Measurements from ENCODE around the gene BRAT1. TPM values are rescaled to one million over a fixed set of nuclear protein-coding genes. Genes with fewer than 3 reads are reported as not detected.

Gene BRAT1
- polyA plus RNA-seq, 4 donors, result 22.8 to 44.1 (median 36.6) TPM

DNA sequence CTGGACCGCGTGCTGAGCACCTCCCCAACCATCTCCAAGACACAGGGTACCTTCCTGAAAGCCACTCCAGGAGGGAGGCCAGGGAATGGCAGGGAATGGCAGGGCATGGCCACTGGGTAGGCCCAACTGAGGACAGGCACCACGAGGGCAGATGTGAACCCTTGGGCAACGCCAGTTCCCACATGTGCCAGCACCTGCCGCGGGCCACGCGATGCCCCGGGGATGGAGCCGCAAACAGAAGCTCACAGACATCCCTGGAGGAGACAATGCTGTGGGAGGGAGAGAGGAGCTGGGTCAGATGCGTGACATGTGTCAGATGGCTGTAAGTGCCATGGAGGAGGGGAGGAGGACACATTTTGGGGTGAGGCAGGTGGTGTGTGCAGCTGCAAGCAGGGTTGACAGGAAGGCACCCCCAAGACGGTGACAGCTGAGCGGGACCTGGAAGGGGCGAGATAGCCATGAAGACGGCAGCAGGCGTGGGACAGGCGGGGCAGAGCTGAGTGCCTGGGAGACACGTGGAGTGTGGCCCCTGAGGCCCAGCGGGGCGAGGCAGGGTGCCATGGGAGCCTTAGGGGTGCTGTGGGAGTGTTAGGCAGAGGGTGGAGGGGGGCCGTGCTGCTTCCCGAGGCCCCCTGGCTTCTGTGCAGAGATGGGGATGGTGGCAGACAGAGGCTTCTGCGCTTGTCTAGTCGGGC, 31.1 kb upstream of the BRAT1 start:
- no peak for DNase-seq (ENCODE audit: low read depth in 4 of 4, low spot score in 2 of 4)

DNA sequence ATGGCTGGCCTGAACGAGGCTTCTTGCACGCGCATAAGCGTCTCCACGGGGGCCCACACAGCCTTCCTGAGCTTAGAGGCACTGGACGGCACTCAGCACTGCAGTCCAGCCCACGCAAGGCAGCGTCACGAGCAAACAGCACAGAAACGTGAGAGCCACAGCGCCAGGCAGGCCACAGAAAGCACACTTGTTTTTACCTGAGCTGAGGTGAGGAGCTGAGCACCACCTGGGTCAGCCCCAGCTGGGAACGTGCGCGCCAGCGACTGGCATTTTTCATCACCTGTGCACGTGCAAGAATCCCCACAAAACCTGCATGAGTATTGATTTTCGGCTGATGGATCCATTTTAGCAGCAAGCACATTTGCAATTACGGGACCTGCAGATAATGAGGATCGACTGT, 30.1 kb upstream of the BRAT1 start:
- no peak for DNase-seq (ENCODE audit: low read depth in 4 of 4, low spot score in 2 of 4)

DNA sequence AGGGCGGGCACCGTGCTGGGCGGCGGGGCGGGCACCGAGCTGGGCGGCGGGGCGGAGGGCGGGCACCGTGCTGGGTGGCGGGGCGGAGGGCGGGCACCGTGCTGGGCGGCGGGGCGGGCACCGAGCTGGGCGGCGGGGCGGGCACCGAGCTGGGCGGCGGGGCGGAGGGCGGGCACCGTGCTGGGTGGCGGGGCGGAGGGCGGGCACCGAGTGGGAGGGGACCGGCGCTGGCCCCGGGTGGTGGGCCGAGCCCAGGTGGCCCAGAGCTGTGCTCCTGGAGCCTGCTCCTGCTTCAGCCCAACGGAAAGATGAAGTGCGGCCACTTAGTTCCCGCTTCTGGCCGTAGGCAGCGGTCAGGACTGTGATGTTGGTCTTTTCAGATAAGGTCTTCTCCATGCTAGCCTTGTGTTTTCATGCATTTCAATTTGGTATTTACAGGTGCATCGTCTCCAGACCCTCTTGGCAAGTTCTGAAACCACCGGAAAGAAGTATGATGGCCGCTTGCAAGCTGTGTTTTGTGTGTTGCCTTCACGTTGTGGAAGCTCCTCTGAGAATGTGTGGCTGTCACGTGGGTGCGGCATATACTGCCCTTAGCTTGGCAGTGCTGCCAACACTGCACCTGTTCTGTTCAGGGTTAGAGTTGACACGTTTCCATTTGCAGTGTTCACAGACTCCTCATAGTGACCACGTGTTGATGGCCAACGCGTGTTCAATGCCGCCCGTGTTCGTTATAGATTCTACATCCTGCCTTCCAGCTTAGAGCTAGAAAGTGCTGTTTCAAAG, 28.7 kb upstream of the BRAT1 start:
- DNase-seq (ENCODE audit: low read depth in 4 of 4, low spot score in 2 of 4), result no peak

DNA sequence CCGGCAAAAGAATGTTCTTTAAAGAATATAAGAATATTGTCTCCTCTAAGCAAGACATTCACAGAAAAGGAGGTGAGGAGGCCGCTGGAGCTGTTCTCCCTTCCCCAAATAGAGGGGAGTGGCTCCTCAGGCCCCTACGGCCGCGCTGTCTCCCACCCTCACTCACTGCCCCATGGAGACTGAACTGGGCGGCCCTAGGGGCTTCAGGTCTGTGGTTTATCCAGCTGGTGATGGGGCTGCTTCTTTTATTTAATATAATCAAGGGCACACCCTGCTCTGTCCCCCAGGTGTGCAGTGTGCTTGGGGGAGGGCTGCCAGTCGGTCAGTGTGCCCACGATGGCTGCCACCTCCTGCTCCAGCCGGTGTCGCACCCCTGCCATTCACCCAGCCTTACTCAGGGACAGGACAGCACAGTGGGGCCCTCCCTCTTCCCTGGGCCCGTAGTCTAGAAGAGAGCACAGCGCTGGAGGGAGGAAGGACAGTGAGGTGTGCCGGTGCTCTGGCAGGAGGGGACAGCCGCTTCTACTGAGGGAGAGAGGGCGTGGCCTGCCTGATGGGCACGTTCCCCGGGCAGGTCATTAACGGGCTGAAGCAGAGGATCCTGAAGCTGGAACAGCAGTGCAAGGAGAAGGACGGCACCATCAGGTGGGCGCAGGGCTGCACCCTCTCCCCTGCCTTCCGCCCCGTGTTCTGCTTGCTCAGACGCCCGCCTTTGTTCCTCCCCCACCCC, 26.8 kb upstream of the BRAT1 start:
- no peak for DNase-seq (ENCODE audit: low read depth in 4 of 4, low spot score in 2 of 4)

DNA sequence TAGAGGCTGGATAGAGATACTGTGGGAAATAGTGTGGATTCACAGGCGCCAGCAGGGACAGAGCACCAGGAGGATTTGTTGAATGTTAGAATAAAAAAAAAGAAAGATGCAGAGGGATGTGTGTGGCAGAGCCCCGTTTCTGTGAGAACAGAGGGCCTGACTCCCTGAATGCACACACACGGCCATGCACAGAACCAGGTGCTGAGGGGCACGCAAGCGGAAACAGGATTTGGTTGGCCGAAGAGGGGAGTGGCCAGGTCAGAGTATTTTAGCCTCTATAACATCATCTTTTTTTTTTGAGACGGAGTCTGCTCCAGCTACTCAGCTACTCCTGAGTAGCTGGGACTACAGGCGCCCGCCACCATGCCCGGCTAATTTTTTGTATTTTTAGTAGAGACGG, 25.3 kb upstream of the BRAT1 start:
- no peak for DNase-seq (ENCODE audit: low read depth in 4 of 4, low spot score in 2 of 4)

DNA sequence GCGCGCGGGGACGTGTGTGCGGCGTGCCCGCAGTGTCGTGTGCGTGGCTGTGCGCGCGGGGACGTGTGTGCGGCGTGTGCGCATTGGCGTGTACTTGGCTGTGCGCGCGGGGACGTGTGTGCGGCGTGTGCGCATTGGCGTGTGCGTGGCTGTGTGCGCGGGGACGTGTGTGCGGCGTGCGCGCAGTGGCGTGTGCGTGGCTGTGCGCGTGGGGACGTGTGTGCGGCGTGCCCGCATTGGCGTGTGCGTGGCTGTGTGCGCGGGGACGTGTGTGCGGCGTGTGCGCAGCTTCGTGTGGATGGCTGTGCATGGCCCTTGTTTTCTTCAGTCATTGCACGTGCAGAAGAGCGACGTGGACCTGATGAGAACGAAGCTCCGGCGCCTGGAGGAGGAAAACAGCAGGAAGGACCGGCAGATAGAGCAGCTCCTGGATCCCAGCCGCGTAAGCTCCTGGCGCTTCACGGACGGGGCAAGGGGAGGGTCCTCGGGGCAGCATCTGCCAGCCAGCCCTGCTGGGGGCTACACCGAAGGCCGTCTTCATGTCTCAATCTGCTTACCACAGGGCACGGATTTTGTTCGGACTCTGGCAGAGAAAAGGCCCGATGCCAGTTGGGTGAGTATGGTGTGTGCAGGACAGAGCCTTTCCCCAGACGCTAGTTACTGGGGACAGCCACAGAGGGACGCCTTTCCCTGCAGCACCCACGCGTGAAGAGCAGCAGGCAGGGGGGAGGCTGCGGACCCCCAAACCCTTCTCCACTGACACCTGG, 22.8 kb upstream of the BRAT1 start:
- no peak for DNase-seq (ENCODE audit: low read depth in 4 of 4, low spot score in 2 of 4)

- no peak for DNase-seq (ENCODE audit: low read depth in 4 of 4, low spot score in 2 of 4)
Observed at GRCh38 chr7:2576742-2577491, 21.6 kb upstream of the BRAT1 start.

- DNase-seq (ENCODE audit: low read depth in 4 of 4, low spot score in 2 of 4), result no peak
Observed at GRCh38 chr7:2575733-2576340, 20.5 kb upstream of the BRAT1 start.

DNA sequence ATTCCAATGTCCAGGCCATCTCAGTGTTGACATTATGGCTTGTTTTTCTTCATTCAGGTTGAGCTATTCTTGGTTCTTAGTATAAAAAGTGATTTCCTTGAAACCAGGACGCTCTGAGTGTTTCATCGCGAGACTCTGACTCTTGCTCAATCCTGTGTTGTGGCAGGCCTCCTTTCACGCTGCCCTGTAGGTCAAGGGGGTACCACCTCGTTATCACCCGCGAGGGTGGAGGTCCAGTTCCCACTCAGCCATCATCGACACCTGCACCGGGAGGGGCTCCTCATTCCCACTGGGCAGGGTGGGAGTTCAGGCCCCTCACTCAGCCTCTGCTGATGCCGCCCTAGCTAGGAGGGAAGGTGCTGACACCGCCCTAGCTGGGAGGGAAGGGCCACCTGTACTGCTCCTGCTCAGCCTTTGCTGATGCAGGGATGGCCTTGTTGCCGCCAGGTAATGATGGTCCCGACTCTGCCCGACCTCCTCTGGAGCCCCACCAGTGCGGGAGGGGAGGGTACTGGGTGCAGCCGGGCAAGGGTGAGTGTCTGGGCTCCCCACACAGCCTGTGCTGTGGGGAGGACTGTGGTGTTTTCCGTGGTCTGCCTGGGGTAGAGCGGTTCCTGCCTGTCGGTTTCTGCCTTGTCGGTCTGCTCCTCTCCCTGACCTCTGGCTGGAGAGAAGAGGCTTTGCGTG, 19.9 kb upstream of the BRAT1 start:
- DNase-seq (ENCODE audit: low read depth in 4 of 4, low spot score in 2 of 4), result no peak

DNA sequence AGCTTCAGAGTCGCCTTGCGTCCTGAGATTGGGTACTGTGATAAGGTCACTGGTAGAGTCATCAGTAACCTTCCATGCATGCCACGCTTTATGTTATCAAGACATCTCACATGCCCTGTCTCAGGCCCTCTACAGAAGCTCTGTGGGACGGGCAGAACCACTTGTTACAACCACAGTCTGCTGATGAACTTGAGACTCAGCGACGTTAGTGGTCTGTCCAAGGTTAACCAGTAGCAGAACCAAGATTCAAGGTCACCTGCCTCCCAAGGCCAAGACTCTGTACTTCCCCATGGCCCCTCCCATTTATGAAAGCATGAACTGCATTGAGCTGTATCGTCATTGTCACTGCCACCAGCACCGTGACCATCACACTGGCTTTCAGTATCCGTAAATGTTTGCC, 18.4 kb upstream of the BRAT1 start:
- no peak for DNase-seq (ENCODE audit: low read depth in 4 of 4, low spot score in 2 of 4)

GRCh38 chr7:2572101-2572842, 16.9 kb upstream of the BRAT1 start:
- no peak for DNase-seq (ENCODE audit: low read depth in 4 of 4, low spot score in 2 of 4)

- no peak for DNase-seq (ENCODE audit: low read depth in 4 of 4, low spot score in 2 of 4)
Observed at GRCh38 chr7:2571409-2571808, 16.1 kb upstream of the BRAT1 start.

DNA sequence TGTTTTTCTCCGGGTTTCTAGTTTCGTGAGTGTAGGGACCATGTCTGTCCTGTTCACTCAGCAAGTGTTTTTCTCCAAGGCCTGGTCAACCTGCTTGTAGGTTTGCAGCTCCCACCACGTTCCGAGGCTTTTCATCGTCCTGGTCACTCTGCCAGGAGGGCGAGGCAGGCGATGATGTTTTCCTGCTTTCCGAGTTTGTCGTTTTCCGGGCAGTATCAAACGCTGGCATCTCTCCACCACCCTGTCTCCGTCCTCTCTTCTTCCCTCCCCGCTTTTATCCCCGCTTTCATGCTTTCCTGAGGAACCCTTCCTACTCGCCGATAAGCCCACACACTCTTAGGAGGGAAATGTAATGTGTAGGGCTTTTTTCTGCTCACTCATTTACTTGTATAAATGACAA, 14.7 kb upstream of the BRAT1 start:
- DNase-seq (ENCODE audit: low read depth in 4 of 4, low spot score in 2 of 4), result no peak

DNA sequence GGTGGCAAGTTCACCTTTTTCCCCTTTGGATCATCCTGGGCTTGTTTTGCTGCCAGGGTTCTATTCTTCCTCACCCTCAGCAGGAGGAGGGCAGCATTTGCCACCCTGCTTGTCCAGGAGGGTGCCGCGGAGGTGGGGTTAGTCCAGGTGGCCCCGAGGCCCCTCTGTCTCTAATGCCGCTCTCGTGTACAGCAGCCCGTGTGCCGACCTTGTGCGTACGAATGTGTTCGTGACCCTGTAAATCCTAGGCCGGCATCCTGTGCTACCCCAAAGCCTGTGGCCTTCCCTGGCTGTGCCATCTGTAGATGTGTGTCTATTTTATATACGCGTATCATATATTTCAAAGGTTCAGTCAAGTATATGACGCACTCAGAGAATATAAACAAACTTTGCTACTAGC, 14.1 kb upstream of the BRAT1 start:
- no peak for DNase-seq (ENCODE audit: low read depth in 4 of 4, low spot score in 2 of 4)

DNA sequence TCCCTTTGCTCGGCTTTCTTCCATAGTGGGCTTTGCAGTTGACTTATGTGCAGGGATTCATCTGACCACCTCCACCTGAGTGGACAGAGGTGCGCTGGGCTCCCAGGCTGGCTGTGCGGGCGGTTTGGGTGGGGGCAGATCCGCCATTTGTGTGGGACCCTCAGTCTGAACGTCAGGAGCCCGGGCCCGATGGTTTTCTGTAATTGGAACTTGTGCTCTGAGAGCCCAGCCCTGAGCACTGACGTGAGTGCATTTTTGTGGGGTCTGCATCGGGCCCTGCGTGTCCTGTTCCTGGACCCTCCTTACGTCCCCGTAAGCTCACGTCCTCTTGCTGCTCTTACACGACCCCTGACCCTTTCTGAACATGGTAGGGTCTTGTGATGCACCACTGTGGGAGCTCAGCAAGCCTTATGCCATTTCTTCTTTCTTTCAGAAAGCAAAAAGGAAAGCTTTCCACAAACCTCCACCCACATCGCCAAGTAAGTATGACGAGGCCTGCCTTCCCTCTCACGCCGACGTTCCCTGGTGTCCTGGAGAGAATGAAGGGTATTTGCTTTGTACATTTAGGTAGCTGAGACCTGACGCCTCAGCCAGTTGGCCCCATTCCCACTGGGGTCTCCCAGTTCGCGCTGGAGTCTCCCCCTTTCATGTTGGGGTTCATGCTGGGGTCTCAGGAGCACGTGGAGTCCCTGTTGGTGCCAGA, 13.3 kb upstream of the BRAT1 start:
- DNase-seq (ENCODE audit: low read depth in 4 of 4, low spot score in 2 of 4), result no peak

- no peak for DNase-seq (ENCODE audit: low read depth in 4 of 4, low spot score in 2 of 4)
Observed at GRCh38 chr7:2567679-2568278, 12.5 kb upstream of the BRAT1 start.

DNA sequence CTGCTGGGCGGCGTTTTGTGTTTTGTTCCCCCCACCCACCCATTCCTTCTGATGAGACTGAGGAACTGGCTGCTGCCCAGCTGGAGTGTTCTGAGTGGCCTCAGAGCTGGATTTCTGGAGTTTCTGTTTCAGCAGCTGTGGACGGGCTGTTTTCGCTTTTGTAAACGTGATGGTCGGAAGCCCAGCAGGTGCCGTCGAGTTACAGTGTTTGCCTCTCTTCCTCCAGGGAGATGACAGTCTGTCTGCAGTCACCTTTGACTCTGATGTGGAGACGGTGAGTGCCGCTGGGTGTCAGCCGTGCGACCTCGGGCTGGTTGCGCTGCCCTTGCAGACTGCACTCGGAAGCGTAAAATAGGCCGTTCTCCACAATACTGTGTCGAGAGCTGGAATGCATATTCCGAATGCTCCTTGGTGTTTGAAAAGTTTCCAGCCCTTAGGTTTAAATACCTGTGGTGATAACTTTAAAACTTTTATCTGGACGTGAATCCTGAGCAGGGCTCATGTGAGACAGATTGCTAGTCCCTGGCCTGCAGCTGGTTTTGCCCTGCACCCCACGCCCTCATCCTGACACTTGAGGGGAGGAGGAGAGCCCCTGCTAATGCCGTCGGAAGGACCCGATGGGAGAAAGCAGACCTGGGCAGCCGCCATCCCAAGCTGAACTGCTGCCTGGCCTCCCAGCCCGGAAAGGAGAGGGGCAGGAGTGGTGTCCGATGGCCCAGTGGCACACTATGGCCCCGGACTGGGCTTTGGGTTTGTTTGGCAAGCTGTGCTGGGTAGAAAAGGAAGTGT, 11.8 kb upstream of the BRAT1 start:
- no peak for DNase-seq (ENCODE audit: low read depth in 4 of 4, low spot score in 2 of 4)
